K562 (cell line): ENCODE data around the gene MRM2. TPM values are rescaled to one million over a fixed set of nuclear protein-coding genes. Genes with fewer than 3 reads are reported as not detected.

Source experiments
- CHD1 ChIP-seq: fragments of 200-600 bp; sonication (generic); IDR thresholded peaks from one replicate; pipeline ENCODE4 v1.6.1; 2012; ENCODE audit warnings: mild to moderate bottlenecking, moderate library complexity, low read length, inconsistent platforms
- FOXK1 ChIP-seq: sonication (generic); formaldehyde crosslinking; IDR thresholded peaks from 2 replicates; pipeline ENCODE4 v1.8.0; 2022; ENCODE audit warnings: missing genetic modification reagents, mild to moderate bottlenecking, borderline replicate concordance
- FOXM1 ChIP-seq, 2 experiments: fragments of 450-650 bp in 1 of 2; sonication (generic) in 1 of 2; formaldehyde crosslinking in 1 of 2; IDR thresholded peaks; 2 replicates each; pipeline versions ENCODE4 v1.6.1 to v1.9.0; 2017 to 2022; ENCODE audit warnings: low read depth in 2 of 2, mild to moderate bottlenecking in 2 of 2, missing genetic modification reagents in 1 of 2, moderate library complexity in 1 of 2
- JUN ChIP-seq, 2 experiments: sonication (generic) in 1 of 2; formaldehyde crosslinking in 1 of 2; IDR thresholded peaks; 2 replicates each; pipeline versions ENCODE4 v1.6.1 to v1.8.0; 2012 to 2022; ENCODE audit warnings: borderline replicate concordance in 2 of 2, mild to moderate bottlenecking in 2 of 2, improper control_type of control experiment in 1 of 2, low read depth in 1 of 2, low read length in 1 of 2, missing genetic modification reagents in 1 of 2
- KLF10 ChIP-seq: fragments of 250-450 bp; sonication (Bioruptor Pico); IDR thresholded peaks from 2 replicates; pipeline ENCODE4 v1.6.1; 2021; ENCODE audit warnings: matching md5 sums
- MAFG ChIP-seq: fragments of 450-650 bp; conservative IDR thresholded peaks from 2 replicates; pipeline ENCODE4 v1.6.1; 2016; ENCODE audit warnings: missing genetic modification characterization, missing compliant biosample characterization
- SIN3B ChIP-seq: fragments of 450-650 bp; IDR thresholded peaks from 2 replicates; pipeline ENCODE4 v1.6.1; 2017; ENCODE audit warnings: low read depth, mild to moderate bottlenecking, moderate library complexity
- SMARCC2 ChIP-seq: fragments of 450-650 bp; IDR thresholded peaks from 2 replicates; pipeline ENCODE4 v1.6.1; 2017; ENCODE audit warnings: antibody characterized with exemption, moderate library complexity, mild to moderate bottlenecking, low read depth
- TBP ChIP-seq: optimal IDR thresholded peaks from 2 replicates; pipeline ENCODE3; 2011; ENCODE audit warnings: low read depth, low read length, improper control_type of control experiment
- TEAD4 ChIP-seq, 2 experiments: sonication (generic) in 1 of 2; formaldehyde crosslinking in 1 of 2; IDR thresholded peaks; 2 replicates each; pipeline versions ENCODE4 v1.6.1 to v1.8.0; 2012 to 2022; ENCODE audit warnings: borderline replicate concordance in 1 of 2, inconsistent platforms in 1 of 2, low read length in 1 of 2, mild to moderate bottlenecking in 1 of 2, missing genetic modification reagents in 1 of 2
- TRIM25 ChIP-seq: fragments of 450-650 bp; IDR thresholded peaks from 2 replicates; pipeline ENCODE4 v1.7.0; 2016; ENCODE audit warnings: borderline replicate concordance
- U2AF1 ChIP-seq: fragments of 200-400 bp; formaldehyde crosslinking; optimal IDR thresholded peaks from 2 replicates; pipeline ENCODE3; 2017; ENCODE audit warnings: mild to moderate bottlenecking, low read depth, low read length, moderate library complexity
- ZBTB43 ChIP-seq: sonication (generic); formaldehyde crosslinking; IDR thresholded peaks from 2 replicates; pipeline ENCODE4 v1.8.0; 2023; ENCODE audit warnings: mild to moderate bottlenecking, missing genetic modification reagents
- ZFP1 ChIP-seq: fragments of 450-650 bp; formaldehyde crosslinking; IDR thresholded peaks from 2 replicates; pipeline ENCODE4 v1.4.0; 2020; ENCODE audit warnings: mild to moderate bottlenecking, mixed read lengths
- polyA plus RNA-seq, 8 experiments: library from polyadenylated mRNA; depleted of rRNA in 4 of 8; stranded (reverse) in 5 of 8; unstranded in 3 of 8; fragments of >200 nt; fragmentation: Nextera tagmentation in 2 of 8; fragmentation: Illumina TruSeq in 1 of 8; extraction: Ambion mirVana in 2 of 8; extraction: Trizol in 1 of 8; gene quantifications; 2 replicates each; pipeline versions ENCODE4 v1.2.1 to v1.2.3, GENCODE V29; 2011 to 2014; ENCODE audit warnings: inconsistent platforms in 1 of 8, missing spikeins in 1 of 8
- total RNA-seq, 7 experiments: library from RNA; depleted of rRNA in 6 of 7; stranded (reverse); fragments of >200 nt in 6 of 7; fragmentation: Illumina TruSeq in 2 of 7; extraction: Trizol in 2 of 7; gene quantifications; 2 replicates each; pipeline versions ENCODE4 v1.2.1 to v1.2.3, GENCODE V29; 2011 to 2021; ENCODE audit warnings: low replicate concordance in 1 of 7
- TF ChIP-seq, protein P1 (sequence below): fragments of 250-450 bp; sonication (Bioruptor Pico); IDR thresholded peaks from 2 replicates; pipeline ENCODE4 v1.4.0; 2020; ENCODE audit warnings: mild to moderate bottlenecking
- TF ChIP-seq, protein P2 (sequence below), 2 experiments: IDR thresholded peaks in 1 of 2; conservative IDR thresholded peaks in 1 of 2; 2 replicates each; pipeline ENCODE4 v1.6.1; 2016; ENCODE audit warnings: low read depth in 2 of 2, mild to moderate bottlenecking in 1 of 2, missing compliant biosample characterization in 1 of 2, missing genetic modification characterization in 1 of 2, moderate library complexity in 1 of 2

MRM2 gene
- total and polyA plus RNA-seq, 9 of the 15 experiments (the other 6 are each of a cell fraction or from before 2014, with no cell fraction given): 32.4 to 116 (median 50.5) TPM

- TF ChIP-seq FOXM1 (IDR thresholded peaks at IDR 0.05; ENCODE audit: low read depth) (no peak), FOXM1 (CRISPR knock-in tag; IDR thresholded peaks at IDR 0.05; ENCODE audit: low read depth) (0 out of 2 replicates have a peak, but pooled peaks have one; percentile 46), JUN (IDR thresholded peaks at IDR 0.05; ENCODE audit: borderline replicate concordance, low read depth, low read length) (no peak), JUN (CRISPR knock-in tag; IDR thresholded peaks at IDR 0.05; ENCODE audit: borderline replicate concordance) (peak; percentile 22; the same call in 1 of the 2 replicates), TBP (peak; percentile 83), ZFP1 (CRISPR knock-in tag) (no peak), FOXK1 (CRISPR knock-in tag) (no peak), ZBTB43 (CRISPR knock-in tag) (no peak), KLF10 (no peak), CHD1 (peak; percentile 74), SMARCC2 (no peak), U2AF1 (peak; percentile 78), TRIM25 (no peak), SIN3B (peak; percentile 93), TEAD4 (IDR thresholded peaks at IDR 0.05; ENCODE audit: low read length) (no peak), TEAD4 (CRISPR knock-in tag; IDR thresholded peaks at IDR 0.05; ENCODE audit: borderline replicate concordance) (no peak), MAFG (tag) (no peak)
- TF ChIP-seq, protein P1, sequence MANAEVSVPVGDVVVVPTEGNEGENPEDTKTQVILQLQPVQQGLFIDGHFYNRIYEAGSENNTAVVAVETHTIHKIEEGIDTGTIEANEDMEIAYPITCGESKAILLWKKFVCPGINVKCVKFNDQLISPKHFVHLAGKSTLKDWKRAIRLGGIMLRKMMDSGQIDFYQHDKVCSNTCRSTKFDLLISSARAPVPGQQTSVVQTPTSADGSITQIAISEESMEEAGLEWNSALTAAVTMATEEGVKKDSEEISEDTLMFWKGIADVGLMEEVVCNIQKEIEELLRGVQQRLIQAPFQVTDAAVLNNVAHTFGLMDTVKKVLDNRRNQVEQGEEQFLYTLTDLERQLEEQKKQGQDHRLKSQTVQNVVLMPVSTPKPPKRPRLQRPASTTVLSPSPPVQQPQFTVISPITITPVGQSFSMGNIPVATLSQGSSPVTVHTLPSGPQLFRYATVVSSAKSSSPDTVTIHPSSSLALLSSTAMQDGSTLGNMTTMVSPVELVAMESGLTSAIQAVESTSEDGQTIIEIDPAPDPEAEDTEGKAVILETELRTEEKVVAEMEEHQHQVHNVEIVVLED (CRISPR knock-in tag): peak; percentile 56
- TF ChIP-seq, protein P2, sequence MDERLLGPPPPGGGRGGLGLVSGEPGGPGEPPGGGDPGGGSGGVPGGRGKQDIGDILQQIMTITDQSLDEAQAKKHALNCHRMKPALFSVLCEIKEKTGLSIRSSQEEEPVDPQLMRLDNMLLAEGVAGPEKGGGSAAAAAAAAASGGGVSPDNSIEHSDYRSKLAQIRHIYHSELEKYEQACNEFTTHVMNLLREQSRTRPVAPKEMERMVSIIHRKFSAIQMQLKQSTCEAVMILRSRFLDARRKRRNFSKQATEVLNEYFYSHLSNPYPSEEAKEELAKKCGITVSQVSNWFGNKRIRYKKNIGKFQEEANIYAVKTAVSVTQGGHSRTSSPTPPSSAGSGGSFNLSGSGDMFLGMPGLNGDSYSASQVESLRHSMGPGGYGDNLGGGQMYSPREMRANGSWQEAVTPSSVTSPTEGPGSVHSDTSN (CRISPR knock-in tag; IDR thresholded peaks at IDR 0.05; ENCODE audit: low read depth): no peak
- TF ChIP-seq, protein P2 (tag; conservative IDR thresholded peaks at IDR 0.05; ENCODE audit: low read depth): no peak
Measured at GRCh38 chr7:2241580-2242540, at the start of gene MRM2, which contains the start of gene NUDT1 (continued).
